HG03575 (cell line): ENCODE data around the gene SLC51A.
"Not testable (repeated sequence)": the region's sequence is repeated elsewhere in the genome, so short reads cannot be mapped to it uniquely, and the experiment has no call there.

Experiments used
- ATAC-seq: cut with Tn5 transposase; IDR thresholded peaks from one replicate; pipeline ENCODE4 v1.9.1; 2021; ENCODE audit not compliant: unreplicated experiment, insufficient number of reproducible peaks, low FRiP score; ENCODE audit errors: extremely low read depth

Gene SLC51A

DNA sequence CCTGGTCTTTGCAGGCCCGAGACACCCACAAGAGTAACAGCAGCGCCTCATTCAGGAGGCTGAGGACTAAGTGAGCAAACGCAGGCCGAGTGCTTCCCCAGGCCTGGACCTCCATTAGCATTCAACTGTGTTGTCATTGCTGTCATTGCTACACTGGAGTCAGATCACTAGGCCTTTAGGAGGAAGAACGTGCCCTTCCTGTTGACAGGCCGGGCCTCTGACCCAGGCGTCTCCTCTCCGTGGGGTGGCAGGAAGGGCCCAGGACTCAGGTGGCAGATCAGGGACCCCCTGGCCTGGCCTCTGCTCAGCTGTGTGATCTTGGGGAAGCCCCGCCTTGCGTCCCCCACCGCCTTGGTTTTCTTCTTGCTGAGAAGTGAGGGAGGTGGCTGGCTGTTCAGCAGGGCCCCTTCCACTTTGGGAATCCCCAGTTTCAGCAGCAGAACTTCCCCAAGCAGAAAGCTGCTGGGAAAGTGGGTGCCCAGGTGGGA lies 24.3 kb upstream of the SLC51A start:
- no peak for ATAC-seq

- no peak for ATAC-seq
Observed at GRCh38 chr3:196192524-196193051, 23.7 kb upstream of the SLC51A start.

DNA sequence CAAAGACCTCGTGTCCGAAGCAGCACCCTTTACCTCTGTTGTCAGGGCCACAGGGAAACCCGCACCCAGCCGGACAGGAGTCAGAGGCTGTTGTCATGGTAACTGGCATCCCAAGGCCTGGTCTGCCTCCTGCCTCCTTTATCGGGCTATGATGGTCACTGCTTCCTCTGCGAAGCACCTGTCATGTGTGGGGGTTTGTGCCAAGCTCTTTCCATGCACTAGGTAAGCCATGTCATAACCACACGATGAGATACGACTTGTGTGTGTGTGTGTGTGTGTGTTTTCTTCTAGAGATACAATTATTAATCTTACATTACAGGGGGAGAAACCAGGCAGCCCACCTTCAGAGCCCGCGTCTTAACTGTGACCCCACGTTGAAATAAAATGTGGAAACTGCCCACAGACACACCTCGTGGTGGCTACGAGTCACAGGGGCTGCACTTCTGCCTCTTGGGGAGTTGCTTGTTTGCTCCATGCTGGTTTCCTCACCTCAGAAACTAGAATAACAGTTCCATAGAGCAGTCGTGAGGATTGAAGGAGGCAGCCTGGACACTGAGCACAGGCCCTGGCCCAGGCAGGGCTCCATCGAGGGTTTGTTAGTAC lies 23.1 kb upstream of the SLC51A start:
- no peak for ATAC-seq

DNA sequence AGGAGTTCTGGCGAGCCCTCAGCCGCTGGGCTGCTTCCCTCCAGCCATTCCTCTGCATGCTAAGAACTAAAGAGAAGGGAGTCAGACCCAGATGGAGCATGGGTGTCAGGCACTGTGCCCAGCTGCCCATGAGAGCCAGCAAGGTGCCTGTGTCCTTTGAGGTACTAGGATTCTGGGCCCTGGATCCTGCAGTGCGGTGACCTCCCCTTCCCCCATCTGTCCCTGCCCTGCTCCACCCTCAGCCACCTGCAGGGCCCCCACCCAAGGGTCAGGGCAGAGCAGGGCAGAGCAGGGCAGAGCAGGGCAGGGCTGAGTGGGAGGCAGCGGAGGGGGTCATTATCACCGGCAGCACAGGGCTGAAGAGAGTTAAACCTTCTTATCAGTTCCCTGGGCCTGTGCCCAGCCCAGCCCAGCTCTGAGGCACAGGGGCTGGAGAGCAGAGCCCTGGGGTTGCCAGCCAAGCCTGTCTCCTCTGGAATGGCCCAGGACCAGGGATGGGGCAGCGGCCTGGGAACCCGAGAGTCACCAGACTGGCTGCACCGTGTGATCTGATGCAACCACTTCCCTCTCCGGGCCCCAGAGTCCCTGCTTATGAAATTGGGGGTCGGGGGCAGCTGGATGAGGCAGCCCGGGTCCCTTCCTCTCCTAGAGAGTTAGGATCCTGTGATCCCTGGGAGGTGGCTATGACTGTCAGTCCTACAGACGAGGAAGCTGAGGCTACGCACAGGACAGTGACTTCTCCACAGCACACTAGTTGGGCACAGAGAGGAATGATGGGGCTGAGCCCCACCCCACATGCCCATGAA lies 22.4 kb upstream of the SLC51A start:
- no peak for ATAC-seq

GRCh38 chr3:196194542-196194915 lies 21.8 kb upstream of the SLC51A start:
- no peak for ATAC-seq

DNA sequence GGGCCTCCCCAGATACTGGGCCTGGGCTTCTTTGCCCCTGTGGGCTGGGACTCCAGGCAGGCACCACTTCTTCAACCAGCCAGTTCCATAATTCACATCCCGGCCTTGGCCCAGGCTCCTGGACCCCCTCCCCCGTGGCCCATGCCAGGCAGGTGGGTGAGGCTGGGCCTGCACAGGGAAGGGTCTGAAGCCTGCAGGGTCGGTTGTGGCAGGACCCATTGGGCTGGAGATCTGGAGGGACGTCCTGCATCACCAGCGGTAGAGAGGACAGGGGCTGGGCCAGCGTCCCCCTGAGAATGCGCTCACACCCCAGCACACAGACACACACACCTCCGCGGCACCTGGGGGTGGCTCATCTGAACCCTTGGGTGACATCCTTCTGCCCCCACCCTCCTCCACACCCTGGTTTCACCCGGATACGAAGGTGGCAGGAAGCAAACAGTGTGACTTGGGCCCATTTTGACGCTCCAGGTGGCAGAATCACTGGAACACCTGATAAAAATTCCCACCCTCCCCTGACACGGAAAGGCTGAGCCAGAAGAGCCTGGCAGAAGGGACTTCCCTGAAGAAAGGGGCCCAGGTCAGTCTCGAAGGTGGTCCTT lies 20.6 kb upstream of the SLC51A start:
- no peak for ATAC-seq

GRCh38 chr3:196197524-196197923 lies 18.8 kb upstream of the SLC51A start:
- ATAC-seq: no peak

GRCh38 chr3:196198081-196198675 lies 18.2 kb upstream of the SLC51A start:
- no peak for ATAC-seq

DNA sequence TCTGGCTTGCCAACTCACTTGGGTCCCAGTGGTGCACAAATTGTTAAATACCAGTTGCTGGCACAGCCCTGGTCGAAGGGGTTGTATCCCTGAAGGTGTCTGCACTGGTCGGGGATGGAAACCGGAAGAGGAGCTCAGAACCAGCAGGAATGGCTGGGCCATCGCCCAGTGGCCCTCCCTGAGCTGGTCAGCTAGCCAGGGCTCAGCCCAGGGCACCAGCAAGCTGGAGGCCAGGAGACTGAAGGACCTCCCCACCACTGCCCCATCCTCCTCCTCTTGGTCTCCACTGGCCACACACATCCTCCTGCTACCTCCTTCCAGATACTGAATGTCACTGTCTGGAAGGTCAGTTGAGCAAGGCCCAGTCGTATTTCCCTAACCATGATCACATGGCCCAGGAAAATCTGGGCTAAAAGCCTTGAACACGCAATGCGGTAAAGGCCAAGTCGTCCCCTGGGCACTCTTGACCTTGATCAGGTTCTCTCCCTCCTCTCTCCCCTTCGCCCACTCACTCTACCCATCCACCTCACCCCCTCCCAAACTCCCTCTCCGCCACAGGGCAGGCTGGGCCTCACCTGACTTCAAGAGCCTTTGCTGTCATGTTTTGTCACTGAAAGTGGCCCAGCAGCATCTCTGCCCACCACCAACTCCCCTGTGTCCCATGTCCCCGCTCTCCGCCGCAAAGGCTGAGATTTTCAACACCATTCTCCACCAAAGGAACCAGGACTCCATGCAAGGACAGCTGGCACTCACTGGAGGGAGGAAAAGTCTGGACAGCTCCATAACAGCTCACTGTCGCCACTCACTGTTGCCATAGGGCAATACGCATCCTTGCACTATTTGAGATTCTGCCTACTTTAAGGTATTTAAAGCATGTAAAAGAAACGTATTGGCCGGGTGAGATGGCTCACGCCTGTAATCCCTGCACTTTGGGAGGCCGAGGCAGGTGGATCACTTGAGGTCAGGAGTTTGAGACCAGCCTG lies 17.3 kb upstream of the SLC51A start:
- no peak for ATAC-seq

DNA sequence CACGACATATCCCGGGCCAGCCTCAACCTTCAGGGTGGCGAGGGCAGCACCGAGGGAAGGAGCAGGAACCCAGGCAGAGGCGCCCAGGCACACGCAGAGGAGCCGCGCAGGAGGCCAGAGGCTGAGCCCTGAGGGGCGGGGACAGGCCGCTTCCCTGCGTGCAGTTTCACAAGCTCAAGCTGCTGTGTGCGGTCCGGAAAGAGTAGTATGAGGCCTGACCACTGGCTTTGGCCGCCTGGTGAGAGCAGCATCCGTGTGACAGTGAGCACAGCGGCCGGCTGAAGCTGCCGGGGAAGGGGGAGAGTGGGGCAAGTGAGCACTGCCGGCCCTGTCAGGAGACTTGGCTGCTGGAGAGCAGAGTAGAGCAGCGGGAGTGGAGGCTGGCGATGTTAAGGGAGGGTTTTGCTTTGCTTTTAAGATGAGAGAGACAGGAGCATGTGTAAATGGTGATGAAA lies 13.8 kb upstream of the SLC51A start:
- ATAC-seq: no peak

DNA sequence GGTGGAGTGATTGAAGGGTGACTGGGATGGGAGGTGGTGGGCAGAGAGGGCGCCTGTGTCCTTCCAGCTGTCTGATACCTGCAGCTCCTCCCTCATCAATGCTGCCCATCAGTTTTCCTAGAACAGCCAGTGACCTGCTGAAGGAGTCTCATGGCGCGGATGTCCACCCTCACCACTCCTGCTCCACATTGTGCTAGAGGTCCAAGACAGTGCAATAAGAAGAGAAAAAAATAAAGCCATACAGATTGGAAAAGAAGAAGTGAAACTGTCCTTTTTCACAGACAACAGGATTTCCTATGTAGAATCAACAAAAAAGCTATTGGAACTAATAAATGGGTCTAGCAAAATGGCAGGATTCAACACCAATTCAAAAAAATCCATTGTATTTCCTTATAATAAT lies 12.5 kb upstream of the SLC51A start:
- no peak for ATAC-seq

DNA sequence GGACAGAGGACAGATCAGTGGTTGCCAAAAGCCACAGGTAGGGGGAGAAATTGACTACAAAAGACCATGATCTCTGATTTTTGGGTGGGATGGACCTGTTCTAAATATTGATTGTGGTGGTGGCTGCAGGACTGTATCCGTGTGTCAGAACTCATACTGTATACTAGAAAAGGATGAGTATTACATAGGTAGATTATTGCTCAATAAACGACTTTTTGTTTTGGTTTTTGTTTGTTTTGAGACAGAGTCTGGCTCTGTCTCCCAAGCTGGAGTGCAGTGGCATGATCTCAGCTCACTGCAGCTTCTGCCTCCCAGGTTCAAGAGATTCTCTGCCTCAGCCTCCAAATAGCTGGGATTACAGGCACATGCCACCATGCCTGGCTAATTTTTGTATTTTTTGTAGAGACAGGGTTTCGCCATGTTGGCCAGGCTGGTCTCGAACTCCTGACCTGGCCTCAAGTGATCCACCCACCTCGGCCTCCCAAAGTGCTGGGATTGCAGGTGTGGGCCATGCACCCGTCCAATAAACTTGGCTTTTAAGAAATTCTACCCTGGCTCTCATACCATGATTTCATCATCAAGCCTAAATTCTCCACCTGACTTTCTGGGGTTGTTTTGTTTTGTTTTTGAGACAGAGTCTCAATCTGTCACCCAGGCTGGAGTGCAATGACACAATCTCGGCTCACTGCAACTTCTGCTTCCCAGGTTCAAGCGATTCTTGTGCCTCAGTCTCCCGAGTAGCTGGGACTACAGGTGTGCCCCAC lies 10.7 kb upstream of the SLC51A start:
- not testable (repeated sequence) for ATAC-seq

DNA sequence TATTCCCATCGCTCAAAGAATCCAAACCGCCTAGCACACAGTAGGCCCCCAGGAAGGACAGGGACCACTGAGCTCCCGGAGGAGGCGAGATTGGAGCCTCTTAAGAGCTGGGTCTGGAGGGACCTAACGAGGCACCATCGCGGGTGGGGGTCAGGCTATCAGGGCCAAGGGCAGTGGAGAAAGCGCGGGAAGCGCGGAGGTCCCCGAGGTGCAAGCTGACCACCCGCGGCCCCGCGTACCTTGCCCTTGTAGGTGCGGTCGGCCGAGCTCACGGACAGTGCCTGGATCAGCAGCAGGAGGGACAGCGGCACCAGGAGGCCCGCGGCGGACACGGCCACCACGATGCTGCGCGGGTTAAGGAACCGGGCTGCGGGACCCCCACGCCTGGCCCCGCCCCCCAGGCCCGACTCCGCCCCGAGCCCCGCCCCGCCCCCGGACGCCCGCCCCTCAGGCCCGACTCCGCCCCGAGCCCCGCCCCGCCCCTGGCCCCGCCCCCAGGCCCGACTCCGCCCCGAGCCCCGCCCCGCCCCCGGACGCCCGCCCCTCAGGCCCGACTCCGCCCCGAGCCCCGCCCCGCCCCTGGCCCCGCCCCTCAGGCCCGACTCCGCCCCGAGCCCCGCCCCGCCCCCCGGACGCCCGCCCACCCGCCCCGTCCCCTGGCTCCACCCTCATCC lies 9.0 kb upstream of the SLC51A start:
- ATAC-seq: no peak

- ATAC-seq: no peak
Observed at GRCh38 chr3:196207833-196208607, 8.3 kb upstream of the SLC51A start.

DNA sequence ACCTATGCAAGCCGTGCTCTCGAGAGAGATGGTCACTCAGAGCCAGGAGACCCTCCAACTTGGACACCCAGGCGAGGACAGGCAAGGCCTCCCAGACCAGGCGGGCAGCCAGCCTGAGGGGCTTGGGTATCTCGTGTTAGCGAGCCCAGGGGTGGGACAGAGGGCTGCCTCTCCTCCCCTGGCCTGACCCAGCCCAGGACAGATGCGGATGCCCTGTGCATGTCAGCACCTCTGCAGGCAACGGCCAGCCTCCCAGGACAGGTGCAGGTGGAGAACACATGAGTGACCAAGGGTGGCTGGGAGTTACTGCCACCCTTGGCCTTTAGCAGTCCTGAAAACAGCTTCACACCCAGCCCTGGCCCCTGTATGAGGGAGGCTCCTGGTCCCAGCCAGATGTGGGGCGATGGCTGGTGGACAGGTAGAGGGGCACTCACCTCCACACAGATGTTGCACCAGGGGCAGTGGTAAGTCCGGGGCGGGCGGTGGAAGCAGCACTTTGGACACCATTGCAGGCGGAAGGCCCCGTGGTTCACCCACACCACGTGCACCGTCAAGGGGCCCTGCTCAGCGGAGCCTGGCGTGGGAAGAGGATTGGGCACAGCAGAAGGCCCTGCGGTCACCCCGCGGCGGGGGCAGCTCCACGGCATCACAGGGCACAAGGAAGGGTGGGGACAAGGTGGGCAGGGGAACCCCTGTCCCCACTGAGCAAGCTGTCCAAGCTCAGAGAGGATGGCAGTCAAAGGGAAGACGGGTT lies 7.2 kb upstream of the SLC51A start:
- no peak for ATAC-seq
